ENCODE measurements around the gene DPP6. TPM values are rescaled to one million over a fixed set of nuclear protein-coding genes. Genes with fewer than 3 reads are reported as not detected.
A peak's percentile ranks its signal among the peaks of the same experiment; 100 is the strongest.

The DPP6 gene
- total RNA-seq, 1 donor from 2014 or later = 5.1 TPM

GRCh38 chr7:154832557-154833138, 780.5 kb downstream of the DPP6 start:
- DNase-seq = peak; percentile 65

DNA sequence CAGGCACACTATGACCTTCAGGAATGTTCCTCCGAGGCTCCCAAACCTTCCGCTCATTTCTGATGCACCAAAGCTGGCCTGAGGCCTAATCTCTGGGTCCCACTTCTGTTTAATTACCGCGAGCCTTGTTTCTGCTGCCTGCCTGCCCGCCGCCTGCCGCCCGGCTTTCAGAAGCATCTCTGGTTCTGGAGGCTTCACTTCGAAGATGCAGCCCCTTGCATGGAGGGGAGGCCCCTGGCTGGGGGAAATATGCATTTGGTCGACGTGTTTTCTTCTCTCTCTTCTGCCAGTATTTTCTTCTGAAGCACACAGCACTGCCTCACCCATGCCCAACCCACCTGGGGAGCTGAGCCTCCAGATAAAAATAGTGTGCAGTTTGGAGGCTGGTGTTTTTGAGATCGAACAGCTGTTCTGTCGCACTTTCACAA, 783.8 kb downstream of the DPP6 start:
- DNase-seq = no peak

DNA sequence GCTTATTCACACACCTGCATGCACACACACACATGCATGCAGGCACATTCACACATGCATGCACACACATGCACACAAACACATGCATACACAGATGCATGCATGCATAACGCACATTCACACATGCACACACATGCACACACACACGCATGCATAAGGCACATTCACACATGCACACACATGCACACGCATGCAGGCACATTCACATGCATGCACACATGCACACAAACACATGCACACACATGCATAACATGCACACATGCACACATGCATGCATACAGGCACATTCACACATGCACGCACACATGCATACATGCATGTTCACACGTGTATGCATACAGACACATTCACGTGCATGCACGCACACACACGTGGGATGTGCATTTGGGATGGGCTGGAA, 784.9 kb downstream of the DPP6 start:
- no peak for DNase-seq

GRCh38 chr7:154837622-154838021, 785.4 kb downstream of the DPP6 start:
- DNase-seq = no peak

DNA sequence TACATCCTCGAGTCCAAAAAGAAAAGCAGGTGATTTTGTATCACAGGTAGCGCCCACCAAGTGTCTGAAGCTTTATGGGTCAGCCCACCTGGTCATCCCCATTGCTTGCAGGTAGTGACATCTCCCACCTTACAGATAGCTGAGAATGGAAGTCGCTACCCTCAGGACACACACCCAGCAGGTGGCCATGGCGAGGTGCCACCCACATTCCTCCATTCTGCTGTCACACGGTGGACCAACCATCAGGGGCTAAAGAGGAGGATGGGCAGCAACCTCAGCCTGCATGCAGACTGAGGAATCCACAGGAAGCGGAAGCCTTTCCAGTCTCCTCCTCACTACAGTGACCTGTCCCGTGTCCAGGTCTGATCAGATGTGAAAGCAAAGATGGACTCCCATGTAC, 787.9 kb downstream of the DPP6 start:
- DNase-seq = no peak

DNA sequence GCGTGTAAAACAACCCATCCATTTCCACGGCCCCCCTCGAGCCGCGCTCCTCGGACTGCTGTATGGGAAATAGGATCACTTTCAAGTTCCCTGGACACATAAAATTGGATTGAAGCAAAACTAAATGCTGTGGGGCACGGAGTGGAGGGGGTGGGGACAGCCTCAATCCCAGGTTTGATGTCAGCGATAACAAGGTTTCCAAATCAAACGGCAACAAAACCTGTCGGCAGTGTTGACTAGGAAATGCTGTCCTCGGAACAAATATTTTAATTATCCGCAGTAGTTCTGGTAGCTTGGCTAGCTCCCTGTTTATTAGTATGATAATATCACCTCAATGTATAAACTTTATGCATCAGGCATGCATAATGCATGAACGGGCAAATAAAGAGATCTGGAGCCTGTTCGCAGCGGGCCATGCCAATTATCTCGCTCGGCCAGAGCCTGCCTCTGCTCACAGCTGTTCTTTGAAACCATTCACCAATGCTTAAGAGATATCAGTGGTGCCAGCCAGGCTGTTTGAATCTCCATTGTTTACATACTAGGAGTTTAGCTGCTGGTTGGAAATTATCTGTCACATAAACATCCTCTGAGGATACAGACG, 789.6 kb downstream of the DPP6 start:
- DNase-seq = peak; percentile 80

DNA sequence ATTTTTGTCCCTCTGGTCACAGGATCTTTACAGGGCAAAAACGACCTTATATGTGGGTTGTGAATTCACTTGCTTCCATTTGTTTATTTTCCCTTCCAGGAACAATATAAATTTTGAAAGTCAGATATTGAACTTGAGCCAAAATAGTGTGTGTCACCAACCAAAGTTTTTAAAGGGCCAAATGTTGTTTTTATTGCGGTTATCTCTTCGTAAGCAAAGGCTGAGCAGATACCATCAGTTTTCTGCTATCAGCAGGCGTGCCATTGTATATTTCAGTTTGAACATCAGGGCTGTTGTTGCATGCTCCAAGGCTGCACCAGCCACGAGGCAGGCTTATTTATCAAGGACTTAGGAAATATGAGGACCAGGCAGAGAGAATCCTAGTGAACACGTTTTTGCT, 790.4 kb downstream of the DPP6 start:
- no peak for DNase-seq

GRCh38 chr7:154843670-154844237, 791.6 kb downstream of the DPP6 start:
- no peak for DNase-seq

GRCh38 chr7:154844499-154844898, 792.3 kb downstream of the DPP6 start:
- no peak for DNase-seq

DNA sequence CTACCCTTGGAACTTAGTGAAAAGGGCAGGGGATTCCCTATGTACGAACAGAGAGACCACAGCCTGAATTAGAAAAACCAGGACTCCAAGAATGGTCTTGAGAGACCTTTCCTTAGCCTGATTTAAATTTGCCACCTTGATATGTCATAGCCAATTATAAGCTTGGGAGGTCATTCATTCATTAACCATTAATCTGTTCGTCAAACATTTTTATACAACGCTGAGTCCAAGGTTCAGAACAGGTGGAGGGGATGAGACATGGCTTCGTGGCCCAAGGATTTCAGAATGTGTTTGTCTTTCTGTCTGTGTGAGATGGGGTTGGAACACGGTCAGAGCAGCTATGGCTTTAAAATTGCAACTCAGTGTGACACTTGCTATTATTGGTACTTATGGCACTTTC, 792.8 kb downstream of the DPP6 start:
- DNase-seq = no peak

GRCh38 chr7:154848464-154848863, 796.3 kb downstream of the DPP6 start:
- no peak for DNase-seq

DNA sequence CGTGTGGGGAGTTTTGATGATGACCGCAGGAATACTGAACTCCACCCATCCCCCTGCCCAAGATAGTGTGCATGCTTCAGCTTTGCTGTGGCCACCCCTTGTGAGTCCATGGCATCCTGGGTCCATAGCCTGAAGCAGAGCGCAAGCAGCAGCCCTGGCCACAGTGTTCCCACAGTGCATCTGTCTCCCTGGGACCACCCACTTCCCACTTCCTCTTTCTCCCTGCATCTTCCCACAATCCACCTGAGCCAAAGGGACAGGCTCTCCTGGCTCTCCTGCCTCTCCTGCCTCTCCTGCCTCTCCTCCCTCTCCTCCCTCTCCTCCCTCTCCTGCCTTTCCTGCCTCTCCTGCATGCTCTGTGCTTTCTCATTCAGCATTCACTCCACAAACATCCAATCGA, 800.0 kb downstream of the DPP6 start:
- DNase-seq = no peak

DNA sequence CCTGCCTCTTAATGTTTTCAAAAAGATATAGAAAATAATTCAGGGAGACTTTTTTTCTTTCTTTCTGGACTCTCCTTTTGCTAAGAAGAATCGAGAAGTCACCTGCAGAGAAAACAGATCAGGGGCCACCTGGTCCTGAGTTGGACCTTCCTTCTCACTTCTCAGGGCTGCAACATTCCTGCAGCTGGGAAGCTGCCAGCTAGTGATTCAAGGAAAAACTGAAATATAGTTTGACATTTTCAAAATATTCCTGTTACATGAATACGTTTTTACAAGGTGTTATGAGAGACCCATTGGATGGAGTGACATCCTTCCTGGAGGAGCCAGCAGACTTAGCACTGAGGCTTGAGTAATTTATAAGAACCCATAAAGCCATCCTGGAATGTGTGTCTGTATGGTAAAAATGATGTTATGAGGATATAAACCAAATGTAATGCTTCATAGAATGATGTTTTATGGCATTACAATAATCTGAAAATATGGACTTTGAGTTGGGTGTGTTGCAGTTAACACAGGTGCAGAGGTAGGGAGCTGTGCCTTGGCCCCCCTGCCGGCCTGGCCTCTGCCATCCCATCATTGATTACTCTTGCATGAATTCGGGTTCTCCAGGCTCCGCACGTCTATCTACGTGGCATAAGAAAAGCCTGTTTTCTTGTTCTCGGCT, 801.0 kb downstream of the DPP6 start:
- DNase-seq = no peak

GRCh38 chr7:154853727-154854095, 801.5 kb downstream of the DPP6 start:
- no peak for DNase-seq

DNA sequence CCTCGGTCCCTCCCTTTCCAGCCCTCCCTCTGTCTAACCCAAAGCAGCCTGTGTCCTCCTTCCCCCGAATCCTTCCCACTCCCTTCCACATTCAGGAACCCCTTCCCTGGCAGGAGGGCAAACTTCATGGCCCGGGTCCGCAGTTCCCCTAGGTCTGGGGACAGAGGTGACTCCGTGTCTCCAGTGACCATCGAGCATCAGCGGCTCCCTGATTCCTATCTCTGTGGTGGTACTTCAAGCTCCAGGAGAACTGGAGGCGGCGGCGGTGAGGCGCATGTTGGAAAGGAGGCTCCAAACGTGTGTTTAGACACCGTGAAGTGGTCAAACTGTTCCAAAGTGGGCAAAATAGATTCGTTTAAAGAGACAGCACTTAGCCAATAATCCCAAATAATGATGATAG, 802.6 kb downstream of the DPP6 start:
- no peak for DNase-seq

GRCh38 chr7:154855366-154855765, 803.2 kb downstream of the DPP6 start:
- DNase-seq = no peak

DNA sequence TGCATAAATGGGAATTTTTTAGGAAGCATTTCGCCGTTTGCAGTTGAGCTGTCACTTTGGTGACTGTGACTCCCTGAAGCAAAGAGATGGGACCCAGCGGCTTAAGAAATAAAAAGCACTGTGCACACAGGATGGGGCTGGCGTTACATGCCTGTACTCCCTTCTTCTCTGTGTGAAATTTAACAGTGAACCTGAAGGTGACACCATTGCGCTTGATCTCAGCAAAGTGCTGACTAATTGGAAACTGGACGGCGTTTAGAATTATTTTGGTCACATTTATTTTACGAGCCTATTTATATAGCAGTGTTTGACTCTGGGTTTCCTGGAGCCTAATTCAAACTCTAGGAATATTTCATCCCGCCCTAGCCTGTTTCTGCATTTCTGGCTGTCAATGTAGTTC, 804.5 kb downstream of the DPP6 start:
- DNase-seq = no peak

DNA sequence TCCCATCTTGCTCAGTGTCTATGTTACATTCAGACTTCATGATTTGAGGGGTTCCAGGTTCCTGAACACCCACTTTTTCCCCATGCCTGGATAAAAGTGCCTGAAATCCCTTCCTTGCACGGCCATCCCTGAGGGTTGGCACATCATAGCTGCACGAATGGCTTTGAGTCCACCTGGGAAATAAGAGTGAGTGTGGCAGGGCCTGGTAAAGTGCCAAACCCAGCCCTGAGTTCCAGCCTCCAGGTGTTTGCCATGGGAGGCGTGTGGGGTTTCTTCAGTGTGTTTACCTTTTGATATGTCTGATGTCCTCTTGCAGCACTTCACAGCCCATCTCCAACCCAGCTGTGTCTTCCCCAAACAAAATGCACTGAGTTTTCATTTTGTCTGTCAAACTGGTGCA, 805.0 kb downstream of the DPP6 start:
- DNase-seq = no peak

DNA sequence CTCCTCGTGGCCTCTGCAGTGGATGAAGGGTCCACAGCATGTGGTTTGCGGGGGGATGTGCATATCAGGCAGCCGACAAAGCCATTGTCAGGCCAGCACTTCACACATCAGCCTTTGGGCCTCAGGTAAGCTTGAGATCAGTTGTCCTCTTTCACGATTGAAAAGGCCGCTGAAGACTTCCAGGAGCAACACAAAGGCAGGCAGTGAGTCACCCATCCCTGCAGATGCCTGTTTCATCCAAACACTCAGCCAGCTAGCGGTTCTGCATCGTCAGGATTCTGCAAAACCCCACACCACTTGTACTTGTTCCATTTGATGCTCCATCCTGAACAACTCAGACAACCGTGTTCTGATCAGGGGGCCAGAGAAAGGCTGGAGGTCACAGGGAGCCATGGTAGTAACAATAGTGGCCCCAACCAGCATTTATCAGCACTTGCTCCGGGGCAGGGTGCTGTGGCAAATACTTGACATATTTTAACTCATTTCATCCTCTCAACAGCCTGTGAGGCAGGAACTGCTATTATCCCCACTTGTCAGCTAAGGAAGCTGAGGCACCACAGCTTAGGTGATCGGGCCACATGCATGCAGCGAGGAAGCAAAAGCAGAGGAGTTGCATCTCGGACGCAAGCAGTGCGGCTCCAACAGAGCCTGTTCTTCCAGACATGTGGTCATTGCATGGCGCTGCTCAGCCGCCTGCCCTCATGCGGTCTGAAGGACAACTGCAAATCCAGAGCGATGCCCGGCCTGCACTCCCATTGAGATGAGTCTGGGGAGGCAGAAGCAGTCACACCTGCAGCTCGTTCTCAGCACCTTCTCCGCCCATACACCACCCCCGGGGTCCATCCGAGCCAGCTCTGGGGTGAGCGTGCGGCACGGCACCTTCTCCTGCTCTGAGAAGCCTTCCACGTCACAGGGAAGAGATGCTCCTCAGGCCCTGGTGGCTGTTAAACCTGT, 805.8 kb downstream of the DPP6 start:
- no peak for DNase-seq

- no peak for DNase-seq
Observed at GRCh38 chr7:154858836-154859537, 806.8 kb downstream of the DPP6 start.

GRCh38 chr7:154859747-154860620, 807.8 kb downstream of the DPP6 start:
- DNase-seq = no peak
